Motor neuron (in vitro differentiated cells): ENCODE measurements around the gene NLGN1. TPM values are rescaled to one million over a fixed set of nuclear protein-coding genes. Genes with fewer than 3 reads are reported as not detected.

Experiments
- ATAC-seq, 8 experiments: fragments of 200-7000 bp; cut with Tn5 transposase; replicated peaks in 6 of 8; 2 replicates each; pipeline ENCODE4 v1.8.0; 2021; ENCODE audit warnings: mild to moderate bottlenecking in 8 of 8, moderate library complexity in 8 of 8
- H3K27ac ChIP-seq, 2 donors: fragments of 250-450 bp; sonication (Bioruptor Pico); 2 replicates each; pipeline ENCODE4 v1.9.0; 2021; ENCODE audit warnings: antibody characterized with exemption in 2 of 2, mild to moderate bottlenecking in 2 of 2, moderate library complexity in 1 of 2
- H3K4me1 ChIP-seq, 2 donors: fragments of 250-450 bp; sonication (Bioruptor Pico); replicated peaks in 1 of 2; 2 replicates each; pipeline ENCODE4 v1.6.1; 2021; ENCODE audit warnings: antibody characterized with exemption in 2 of 2, mild to moderate bottlenecking in 2 of 2, moderate library complexity in 1 of 2
- H3K4me3 ChIP-seq, 5 donors: fragments of 250-450 bp; sonication (Bioruptor Pico); 2 replicates each; pipeline ENCODE4 v1.9.0; 2021; ENCODE audit warnings: antibody characterized with exemption in 5 of 5, mild to moderate bottlenecking in 5 of 5, moderate library complexity in 4 of 5
- WGBS, 10 experiments: fragments of 450-650 bp; shearing (Covaris generic); methylation state at CpG; one replicate each; pipeline ENCODE4 v1.0.0; 2022; 5-methylcytosine and 5-hydroxymethylcytosine counted together
- in situ Hi-C, 9 experiments: fragments of 400-800 bp; cut with MboI; loops; one replicate each; pipeline ENCODE4 v1.15.0; 2021; ENCODE audit warnings: low sequenced_read_pairs in 9 of 9, low pct_unique_long_range_greater_than_20kb in 2 of 9; ENCODE audit not compliant: unreplicated experiment in 9 of 9
- total RNA-seq, 8 experiments: library from RNA; unstranded; fragments of 300-600 nt; gene quantifications; 2 replicates each; pipeline versions ENCODE4 v1.2.3 to v1.2.4, GENCODE V29; 2022

Gene NLGN1
- total RNA-seq, 8 experiments from 2014 or later = 16.6 to 63.4 (median 34.8) TPM

DNA sequence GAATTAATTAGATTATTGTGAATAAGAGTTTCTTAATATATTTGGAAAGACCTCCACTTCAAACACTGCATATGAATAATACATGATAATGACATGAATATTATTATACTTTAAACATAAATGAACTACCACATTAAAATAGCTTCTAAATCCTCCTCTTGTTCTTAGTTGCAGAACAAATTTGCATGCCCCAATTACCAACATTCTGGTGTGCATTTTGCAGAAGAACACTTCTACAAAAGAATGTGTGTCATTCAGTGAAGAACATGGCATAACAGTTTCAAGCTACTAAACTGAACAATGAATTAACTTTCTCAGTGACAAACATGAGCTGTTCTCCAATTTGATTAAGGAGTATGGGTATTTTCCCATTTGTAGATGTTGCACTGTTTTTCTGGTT is 750.3 kb downstream of the NLGN1 start:
- peak in 1 of 8 experiments; percentile 41 for ATAC-seq
- H3K4me3 ChIP-seq = no peak overlapping the region
- in situ Hi-C loops = loop anchor here in 1 of 9 experiments (25.0 kb wide), 1 partner anchor 165 kb away; no protein-coding TSS in a partner anchor
- H3K4me1 ChIP-seq = no peaks in the 10 kb centered on the region
- no peak overlapping the region for H3K27ac ChIP-seq

- WGBS, 10 experiments = 13 to 100% (median 75%) methylated on average over 1 of the region's 1 CpG; no CpG with 5 or more reads in 1 of the 10 experiments
- Histone ChIP-seq H3K4me3 (no peak overlapping the region), H3K4me1 (no peaks in the 10 kb centered on the region)
These were observed 756.3 kb downstream of the NLGN1 start for GRCh38 chr3:174153871-174154270.

DNA sequence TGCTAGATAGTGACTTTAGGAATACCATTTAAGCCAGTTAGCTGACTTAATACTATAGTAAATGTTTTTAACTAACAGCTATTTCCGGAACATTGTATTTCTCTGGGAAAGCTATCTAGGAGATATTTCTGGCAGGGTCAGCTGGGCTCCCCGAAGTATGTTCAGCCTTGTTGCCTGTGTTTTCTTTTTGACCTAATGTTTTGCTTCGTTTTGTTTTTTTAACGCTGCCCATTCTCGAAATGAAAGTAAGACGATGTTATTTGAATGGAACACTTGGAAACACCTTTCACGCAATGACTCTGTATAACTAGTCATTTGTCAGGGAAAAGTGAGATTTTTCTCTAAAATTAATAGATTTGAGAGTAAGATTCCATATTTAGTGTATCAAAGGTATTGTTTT is 758.7 kb downstream of the NLGN1 start:
- Histone ChIP-seq H3K4me1 (no peaks in the 10 kb centered on the region), H3K27ac (no peak overlapping the region), H3K4me3 (no peak overlapping the region)
- WGBS, 10 experiments = 72 to 100% (median 93%) methylated on average over 3 to 7 of the region's 7 CpGs
- in situ Hi-C loops = no loop called here
- no peak for ATAC-seq

More at GRCh38 chr3:174153871-174154270, 756.3 kb downstream of the NLGN1 start:
- no peak for ATAC-seq
- in situ Hi-C loops = no loop called here
- no peak overlapping the region for H3K27ac ChIP-seq

DNA sequence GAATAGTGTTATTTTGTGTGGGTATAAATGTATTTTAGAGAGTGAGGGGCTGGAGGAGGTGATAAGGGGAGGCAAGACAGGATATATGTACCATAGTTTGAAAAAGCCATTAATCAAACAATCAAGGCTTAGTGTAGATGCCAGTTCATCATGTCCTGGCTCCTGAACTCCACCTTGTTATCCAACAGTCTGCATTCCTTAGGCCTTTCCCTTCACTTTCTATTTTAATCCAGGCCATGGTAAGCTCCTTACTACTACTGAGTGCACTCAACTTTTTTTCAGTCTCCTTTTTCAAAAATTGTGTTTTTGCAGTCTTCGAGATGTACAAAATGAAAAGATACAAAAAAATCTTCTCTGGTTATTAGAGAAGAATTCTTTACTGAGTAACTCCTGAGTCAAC is 761.1 kb downstream of the NLGN1 start:
- in situ Hi-C loops = no loop called here
- ATAC-seq = no peak
- Histone ChIP-seq H3K4me1 (no peaks in the 10 kb centered on the region), H3K27ac (no peak overlapping the region), H3K4me3 (no peak overlapping the region)
- 33 to 100% (median 84%) methylated on average over 1 of the region's 1 CpG; no CpG with 5 or more reads in 4 of the 10 experiments for WGBS, 10 experiments

DNA sequence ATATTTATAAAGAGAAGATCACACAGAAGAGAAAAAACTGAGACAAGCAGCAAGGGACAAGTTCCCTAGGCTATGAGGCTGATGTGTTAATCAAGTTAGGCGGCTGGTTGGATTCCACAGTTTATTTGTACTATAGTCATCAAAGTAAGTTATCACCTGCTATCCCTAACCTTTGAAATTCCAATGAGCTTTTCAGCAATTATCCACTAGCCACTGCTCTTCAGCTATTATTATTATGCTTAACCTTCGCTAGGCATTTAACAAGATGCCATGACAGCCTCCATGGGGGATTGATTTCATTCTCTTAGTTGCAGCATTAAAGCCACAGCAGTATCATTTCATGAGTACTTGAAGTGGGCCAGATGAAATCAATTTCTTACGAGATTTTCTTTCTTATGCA is 762.1 kb downstream of the NLGN1 start:
- 27 to 85% (median 60%) methylated on average over 2 to 3 of the region's 3 CpGs for WGBS, 10 experiments
- ATAC-seq = peak in 4 of 8 experiments; percentile 28 to 62 (median 38)
- Histone ChIP-seq H3K4me3 (no peak overlapping the region), H3K4me1 (no peaks in the 10 kb centered on the region), H3K27ac (no peak overlapping the region)
- in situ Hi-C loops = no loop called here

GRCh38 chr3:174162550-174162949 is 765.0 kb downstream of the NLGN1 start:
- no peaks in the 10 kb centered on the region for H3K4me1 ChIP-seq
- H3K4me3 ChIP-seq = no peak overlapping the region
- WGBS, 10 experiments = 13 to 100% (median 86%) methylated on average over 1 of the region's 1 CpG; no CpG with 5 or more reads in 1 of the 10 experiments
- no peak for ATAC-seq
- in situ Hi-C loops = no loop called here
- no peak overlapping the region for H3K27ac ChIP-seq

- peaks cover 3 to 10% of the 10 kb centered on the region in 2 donors for H3K4me1 ChIP-seq
- 0 to 100% (median 66%) methylated on average over 1 of the region's 1 CpG for WGBS, 10 experiments
- H3K4me3 ChIP-seq = no peak overlapping the region
- in situ Hi-C loops = no loop called here
- ATAC-seq = no peak
- H3K27ac ChIP-seq = no peak overlapping the region
These were observed 770.5 kb downstream of the NLGN1 start for GRCh38 chr3:174168026-174168425.

GRCh38 chr3:174168538-174169254 is 771.2 kb downstream of the NLGN1 start:
- peaks cover 3 to 10% of the 10 kb centered on the region in 2 donors for H3K4me1 ChIP-seq
- in situ Hi-C loops = no loop called here
- no peak overlapping the region for H3K27ac ChIP-seq
- no peak overlapping the region for H3K4me3 ChIP-seq
- ATAC-seq = no peak
- 60 to 100% (median 92%) methylated on average over 1 to 2 of the region's 3 CpGs; no CpG with 5 or more reads in 6 of the 10 experiments for WGBS, 10 experiments

DNA sequence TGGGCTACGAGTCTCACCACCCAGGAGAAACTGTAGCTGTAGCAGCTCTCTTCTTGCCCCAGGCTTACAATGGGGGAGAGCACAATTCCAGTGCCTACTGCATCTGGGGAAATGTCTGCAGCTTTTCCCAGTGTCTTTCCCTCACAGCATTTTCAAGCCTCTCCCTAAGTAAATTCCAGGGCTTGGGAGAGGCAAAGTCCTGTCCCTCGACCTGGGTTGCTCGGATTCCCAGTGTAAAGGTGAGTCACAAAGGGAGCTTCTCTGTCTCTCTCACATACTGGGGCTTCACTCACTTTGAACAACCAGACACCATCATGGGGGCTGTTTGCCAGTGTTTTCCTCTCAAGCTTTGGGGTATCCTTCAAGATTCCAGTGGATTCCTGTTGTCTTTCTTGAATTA is 772.2 kb downstream of the NLGN1 start:
- in situ Hi-C loops = no loop called here
- WGBS, 10 experiments = 50 to 100% (median 85%) methylated on average over 1 to 2 of the region's 3 CpGs; no CpG with 5 or more reads in 4 of the 10 experiments
- peak in 2 of 8 experiments; percentile 19 to 32 for ATAC-seq
- no peak overlapping the region for H3K4me3 ChIP-seq
- no peak overlapping the region for H3K27ac ChIP-seq
- H3K4me1 ChIP-seq = peaks cover 3 to 10% of the 10 kb centered on the region in 2 donors

DNA sequence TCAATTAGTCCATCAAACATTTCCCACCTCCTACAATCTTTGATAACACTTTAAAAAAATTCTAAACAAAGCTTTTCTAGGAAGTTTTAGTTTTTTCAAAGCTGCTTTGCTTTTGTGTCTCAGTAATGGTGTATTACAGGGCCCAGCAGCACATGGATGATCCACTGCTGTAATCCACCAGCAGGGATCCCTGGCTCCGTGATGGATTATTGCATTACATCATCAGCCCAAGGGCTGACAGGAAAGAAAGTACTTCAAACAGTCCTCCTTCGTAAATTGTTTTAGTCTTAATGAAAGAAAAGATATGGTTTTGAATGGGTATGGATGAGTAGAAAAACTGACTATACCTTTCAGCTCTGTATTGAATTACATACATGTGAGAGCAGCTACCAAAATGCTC is 772.7 kb downstream of the NLGN1 start:
- WGBS, 10 experiments = 13 to 83% (median 39%) methylated on average over 1 to 2 of the region's 2 CpGs; no CpG with 5 or more reads in 3 of the 10 experiments
- no peak overlapping the region for H3K4me3 ChIP-seq
- in situ Hi-C loops = no loop called here
- no peak overlapping the region for H3K27ac ChIP-seq
- peak; percentile 18 to 89 (median 79) for ATAC-seq
- H3K4me1 ChIP-seq = peaks cover 3 to 10% of the 10 kb centered on the region in 2 donors

DNA sequence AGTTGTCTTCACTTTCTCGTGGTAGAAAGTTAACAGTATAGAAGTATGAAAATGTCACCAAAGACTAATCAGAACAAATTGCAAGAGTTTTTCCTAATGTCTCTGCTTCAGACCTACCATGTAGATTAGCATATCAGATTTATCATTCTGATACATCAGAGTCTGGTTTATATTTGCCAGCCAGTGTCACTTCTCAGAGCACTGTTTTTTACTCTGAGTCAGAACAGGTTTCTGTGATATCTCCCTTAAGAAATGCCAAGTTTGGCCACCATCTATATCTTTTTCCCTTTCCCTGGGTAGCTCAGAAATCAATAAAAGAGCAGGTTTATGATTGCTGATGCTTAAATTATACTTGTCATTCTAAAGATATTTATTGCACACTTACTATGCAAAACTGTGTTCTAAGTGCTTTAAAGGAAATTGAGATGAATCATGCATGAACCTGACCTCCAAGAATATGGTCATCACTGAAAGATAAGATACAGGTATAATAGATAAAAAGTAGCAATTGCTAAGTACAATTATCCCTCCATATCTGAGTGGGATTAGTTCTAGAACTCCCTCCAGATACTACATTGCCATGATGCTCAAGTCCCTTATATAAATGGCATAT is 788.9 kb downstream of the NLGN1 start:
- in situ Hi-C loops = no loop called here
- Histone ChIP-seq H3K4me1 (peaks cover 0 to 28% of the 10 kb centered on the region in 2 donors), H3K4me3 (no peak overlapping the region), H3K27ac (no peak overlapping the region)
- WGBS, 10 experiments = 22 to 100% (median 82%) methylated on average over 1 of the region's 1 CpG; no CpG with 5 or more reads in 2 of the 10 experiments
- ATAC-seq = peak in 4 of 8 experiments; percentile 15 to 59 (median 30)

DNA sequence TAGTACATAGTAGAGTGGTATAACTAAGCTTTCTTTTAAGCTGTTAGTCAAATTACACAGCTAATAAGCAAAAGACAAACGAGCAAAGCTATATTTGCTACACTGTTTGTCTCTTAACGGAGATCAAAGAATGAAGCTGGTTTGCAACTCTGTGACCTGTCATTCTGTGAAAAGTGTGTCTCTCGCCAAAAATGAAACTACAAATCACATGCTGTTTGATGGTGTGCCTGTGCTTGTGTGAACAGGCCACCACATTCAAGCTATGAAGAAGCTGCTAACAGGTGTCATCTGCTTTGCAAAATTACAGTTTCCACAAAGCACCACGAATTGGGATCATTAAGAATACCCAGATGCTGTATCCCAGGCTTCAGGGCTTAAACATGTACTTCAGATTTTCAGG is 793.8 kb downstream of the NLGN1 start:
- peaks cover 0 to 21% of the 10 kb centered on the region in 2 donors for H3K4me1 ChIP-seq
- no peak overlapping the region for H3K27ac ChIP-seq
- no peak for ATAC-seq
- 27 to 100% (median 52%) methylated on average over 1 to 4 of the region's 4 CpGs for WGBS, 10 experiments
- no peak overlapping the region for H3K4me3 ChIP-seq
- in situ Hi-C loops = no loop called here

- ATAC-seq = no peak
- Histone ChIP-seq H3K4me1 (peaks cover 0 to 16% of the 10 kb centered on the region in 2 donors), H3K4me3 (no peak overlapping the region), H3K27ac (no peak overlapping the region)
- in situ Hi-C loops = no loop called here
- 75 to 100% (median 96%) methylated on average over 1 to 2 of the region's 2 CpGs; no CpG with 5 or more reads in 1 of the 10 experiments for WGBS, 10 experiments
These were observed 794.4 kb downstream of the NLGN1 start for GRCh38 chr3:174191895-174192294.
